GM21723 (cell line): ENCODE data around the gene DNM3.

ENCODE experiments used
- ATAC-seq: cut with Tn5 transposase; IDR thresholded peaks from one replicate; pipeline ENCODE4 v1.9.1; 2021; ENCODE audit warnings: mild to moderate bottlenecking, moderate library complexity; ENCODE audit not compliant: unreplicated experiment

The DNM3 gene

DNA sequence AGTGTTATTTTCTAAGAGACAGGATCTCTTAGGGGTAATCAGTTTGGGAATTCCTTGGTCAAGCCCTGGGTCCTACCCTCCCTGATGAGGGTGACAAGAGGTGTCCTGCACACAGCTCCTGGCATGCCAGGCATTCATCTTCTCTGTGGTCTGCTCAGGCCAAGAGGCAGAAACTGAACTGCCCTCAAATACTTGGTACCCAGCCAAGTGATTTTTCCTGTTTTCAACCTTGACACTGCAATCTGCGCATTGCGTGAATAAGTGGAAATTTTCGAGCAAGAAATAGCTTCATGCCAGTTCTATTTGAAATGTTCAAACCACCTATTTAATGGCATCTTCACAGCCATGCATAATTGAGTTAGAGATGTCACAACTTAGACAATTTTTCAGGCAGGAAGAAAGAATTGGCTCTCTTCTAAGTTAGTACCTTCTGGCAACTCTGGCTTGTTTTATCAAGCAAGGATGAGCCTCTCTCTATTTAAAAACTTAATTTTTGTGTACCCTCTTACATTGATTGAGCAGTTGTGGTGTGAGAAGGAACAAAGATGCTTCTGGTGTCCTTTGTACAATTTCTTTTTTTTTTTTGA lies 27.0 kb downstream of the DNM3 start:
- no peak for ATAC-seq

DNA sequence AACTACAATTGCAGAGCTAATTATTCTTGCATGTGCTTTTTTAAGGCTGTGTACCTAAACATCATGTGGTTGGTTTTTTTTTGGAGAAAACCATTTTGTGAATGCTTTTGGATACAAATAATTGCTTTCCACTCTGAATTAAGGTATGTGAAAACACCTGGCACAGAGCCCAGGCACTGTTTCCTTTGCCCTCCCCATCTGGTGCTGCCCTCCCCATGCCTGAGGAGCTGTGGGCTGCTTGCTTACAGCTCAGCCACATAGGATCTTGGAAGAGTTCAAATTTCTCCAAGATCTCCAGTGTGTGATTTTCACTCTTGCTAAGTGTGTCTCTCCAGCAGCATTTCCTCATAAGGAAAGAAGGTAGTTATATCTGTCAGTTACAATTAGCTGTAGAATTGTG lies 27.8 kb downstream of the DNM3 start:
- no peak for ATAC-seq

DNA sequence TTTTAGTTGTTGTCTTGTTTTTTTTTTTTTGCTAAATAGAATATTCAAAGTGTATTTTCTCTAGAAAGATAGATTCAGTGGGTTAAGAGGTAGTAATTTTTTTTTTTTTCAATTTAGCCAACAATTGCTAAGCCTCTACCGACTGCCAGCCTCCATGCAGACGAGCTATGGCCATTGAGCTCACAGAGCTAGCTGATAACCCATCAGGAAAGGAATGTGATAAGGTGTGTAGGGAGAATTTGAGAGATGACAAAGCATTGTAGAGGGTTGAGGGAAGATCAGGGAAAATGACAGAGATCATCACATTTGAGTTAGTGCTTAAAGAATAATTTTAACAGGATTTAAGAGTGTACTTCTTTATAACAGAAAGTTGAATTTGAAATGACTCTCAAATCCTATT lies 30.6 kb downstream of the DNM3 start:
- no peak for ATAC-seq

DNA sequence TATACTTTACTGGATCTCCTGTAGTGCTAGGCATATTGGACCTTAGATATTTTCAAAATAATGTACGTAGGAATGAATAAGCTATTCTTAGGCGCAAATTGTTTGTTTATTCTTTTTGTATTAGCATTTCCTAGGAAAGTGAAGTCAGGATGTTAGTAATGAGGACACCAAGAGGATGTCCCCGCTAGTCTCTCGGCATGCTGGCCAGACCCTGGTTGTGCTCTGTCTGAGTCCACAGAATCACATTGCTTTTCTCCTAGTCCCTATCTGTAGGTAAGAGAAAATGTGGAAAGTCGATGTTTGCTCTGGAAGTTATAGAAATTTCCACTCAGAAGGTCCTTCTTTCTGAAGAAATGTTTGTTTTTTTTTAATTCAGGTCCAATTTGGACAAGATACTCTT lies 31.1 kb downstream of the DNM3 start:
- no peak for ATAC-seq

DNA sequence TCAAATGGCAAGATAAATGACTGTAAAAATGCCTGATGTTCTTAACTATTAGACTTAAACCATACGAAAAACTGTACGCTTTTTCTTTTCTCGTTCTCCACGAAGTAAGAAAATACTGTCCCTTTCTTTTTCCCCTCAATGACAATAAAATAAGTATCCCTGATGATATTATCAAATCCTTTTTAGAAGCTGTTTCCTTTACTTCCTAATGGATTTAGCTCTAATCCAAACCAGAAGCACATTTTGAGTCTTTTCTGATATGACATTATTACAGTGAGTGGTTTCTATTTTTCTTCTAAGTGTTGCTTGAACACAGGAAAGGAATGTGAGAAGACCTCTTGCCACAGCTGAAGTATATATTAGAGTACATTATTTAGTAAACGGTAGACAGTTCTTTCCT lies 32.4 kb downstream of the DNM3 start:
- no peak for ATAC-seq

DNA sequence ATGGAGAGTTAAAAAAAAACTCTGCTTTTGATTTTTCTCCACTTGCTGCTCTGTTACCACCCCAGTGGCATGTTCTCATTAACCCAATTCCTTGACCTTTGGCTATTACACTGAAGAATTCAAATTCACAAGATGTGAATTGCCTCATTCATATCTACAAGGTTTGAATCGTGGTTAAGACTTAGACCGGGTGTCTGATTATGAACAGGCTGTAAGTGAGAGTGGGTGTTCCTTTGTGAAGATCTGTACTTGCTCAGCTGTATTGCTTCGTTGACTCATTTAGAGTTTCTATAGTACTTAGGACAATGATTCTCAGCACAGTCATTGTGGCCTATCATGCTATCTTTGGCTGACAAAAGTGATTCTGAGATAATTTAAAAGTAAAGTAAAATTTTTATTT lies 36.4 kb downstream of the DNM3 start:
- peak; percentile 61 for ATAC-seq

DNA sequence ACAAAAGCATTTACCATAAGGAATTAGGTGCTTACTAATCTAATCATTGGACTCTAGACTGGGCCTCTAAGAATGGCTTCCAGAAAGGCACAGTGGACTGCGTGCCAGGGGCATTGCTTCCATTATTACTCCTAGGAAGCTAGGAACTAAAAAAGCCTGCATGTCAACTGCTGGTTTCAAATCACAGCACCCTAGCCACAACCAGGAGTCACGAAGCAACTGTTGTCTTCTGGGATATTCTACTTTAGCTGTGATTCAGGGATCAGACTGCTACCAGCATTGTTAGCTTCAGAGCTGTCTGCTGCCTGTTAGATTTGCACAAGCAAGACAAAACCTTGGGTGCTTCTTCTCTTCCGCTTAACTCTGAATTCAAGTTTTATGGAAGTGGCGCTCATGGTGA lies 38.3 kb downstream of the DNM3 start:
- no peak for ATAC-seq

DNA sequence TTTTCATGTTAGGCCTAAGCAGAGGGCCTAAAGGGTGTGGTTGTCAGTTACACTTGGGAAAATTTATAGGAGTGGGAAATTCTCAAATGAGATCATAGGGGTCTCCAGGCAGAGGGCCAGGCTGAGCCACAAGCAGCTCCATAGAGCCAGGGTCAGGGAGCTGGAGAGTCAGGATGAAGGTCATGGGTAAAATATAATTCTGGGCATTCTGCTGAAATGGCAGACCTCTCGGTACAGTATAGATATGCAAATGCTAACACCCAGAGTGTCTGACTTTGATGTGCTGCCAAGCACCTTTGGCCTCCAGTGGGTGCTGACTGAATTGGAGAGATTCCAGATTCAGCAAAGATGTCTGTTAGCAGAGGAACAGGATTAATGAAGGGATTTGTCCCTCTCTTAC lies 40.1 kb downstream of the DNM3 start:
- no peak for ATAC-seq

DNA sequence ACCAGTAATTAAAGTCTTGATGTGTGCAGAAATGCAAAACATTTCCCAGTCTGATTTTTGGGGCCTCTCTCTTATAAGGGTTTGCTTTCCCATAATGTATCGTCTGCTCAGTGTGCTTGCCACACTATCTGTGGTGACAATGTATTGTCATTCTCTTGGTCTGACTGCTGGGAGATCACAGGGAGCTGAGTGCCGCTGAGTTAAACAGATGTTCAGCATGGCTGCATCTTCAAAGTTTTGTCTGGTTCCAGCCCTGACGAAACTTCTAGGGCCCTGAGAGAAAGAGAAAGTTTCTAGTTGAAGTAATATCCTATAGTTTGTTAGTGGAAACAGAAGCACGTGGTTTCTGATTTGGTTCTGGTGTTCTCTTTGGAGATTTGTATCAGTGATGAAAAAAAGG lies 42.6 kb downstream of the DNM3 start:
- ATAC-seq: peak; percentile 81

DNA sequence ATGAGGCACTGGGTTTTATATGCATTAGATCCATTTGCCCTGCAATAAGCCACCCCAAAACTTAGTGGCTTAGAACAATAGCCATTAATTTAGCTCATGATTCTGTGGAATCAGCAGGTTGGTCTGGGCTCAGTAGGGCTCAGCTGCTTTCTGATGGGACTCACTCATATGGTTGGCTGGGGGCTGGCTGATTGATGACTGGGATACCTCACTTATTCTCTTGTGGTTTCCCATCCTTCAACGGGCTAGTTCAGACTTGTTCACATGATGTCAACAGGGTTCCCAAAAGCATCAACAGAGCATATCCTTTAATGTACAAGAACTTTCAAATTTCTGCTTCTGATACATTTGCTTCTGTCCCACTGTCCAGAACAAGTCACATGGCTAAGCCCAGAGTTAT lies 43.2 kb downstream of the DNM3 start:
- ATAC-seq: peak; percentile 21

DNA sequence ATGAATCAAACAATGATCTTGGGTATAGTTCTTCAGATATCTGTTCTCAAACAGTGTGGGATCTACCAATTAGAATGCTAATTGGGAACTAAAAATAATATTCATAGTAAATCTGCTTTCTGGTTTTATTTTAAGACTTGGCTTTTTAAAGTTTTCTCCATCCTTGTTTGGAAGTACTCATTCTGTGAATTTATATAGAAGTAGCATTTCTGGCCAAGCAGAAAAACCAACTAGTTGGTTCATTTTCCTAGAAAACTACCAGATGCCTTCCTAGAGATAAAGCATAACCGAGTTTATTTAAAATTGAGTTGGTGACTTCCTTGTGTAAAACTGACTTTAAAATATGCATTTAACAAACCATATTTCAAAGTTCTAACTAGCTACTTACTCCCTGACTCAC lies 48.8 kb downstream of the DNM3 start:
- no peak for ATAC-seq

DNA sequence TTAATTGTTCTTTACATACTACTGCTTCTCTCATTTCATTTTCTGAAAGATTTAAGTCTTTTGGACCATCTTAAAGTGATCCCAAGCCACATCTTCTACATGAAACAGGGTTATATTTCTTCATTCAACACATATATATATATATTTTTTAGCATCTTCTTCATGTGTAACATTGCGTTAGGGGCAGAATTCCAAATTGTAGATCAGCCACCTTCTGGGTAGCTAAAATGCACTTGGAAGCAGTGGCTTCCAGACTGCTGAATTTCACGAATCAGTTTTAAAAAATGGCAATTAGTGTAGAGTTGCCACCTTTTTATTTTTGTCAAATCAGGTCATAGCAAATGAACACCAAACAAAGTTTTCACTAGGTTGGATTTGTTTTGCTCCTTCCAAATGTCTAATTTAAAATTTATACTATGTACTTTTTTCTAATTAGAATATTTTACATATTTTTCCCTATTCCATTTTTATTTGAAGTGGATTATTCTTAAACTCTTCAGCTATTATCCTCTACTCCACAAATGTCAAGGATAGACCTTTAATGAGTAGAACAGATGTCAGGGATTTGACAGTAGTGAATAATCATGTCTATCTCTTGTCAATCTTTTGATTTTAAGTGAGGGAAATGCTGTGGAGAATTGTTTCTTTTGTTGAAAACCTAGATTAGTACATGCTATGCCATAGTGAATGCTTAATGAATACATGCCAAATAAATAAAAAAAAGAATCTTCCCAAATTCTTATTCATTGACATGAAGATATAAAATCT lies 55.8 kb downstream of the DNM3 start:
- ATAC-seq: no peak

DNA sequence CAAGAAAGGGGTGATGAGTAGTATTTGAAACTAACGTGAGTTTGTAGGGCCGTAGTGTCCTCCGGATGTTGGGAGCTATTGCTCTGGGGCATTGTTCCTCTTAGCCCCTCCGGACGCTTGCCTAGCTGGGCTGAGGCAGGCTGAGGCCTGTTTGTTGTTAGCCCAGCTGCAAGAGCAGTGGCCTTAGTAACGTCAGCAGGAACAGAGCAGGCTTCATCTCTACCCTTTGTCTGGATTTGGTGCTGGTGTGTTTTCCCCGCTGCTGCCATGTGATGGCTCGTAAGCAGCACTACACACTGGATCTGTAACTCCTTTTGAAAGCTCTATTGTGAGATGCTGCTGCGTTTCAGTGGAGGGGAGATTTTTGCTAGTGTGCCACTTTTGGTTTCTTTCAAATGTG lies 57.6 kb downstream of the DNM3 start:
- no peak for ATAC-seq

DNA sequence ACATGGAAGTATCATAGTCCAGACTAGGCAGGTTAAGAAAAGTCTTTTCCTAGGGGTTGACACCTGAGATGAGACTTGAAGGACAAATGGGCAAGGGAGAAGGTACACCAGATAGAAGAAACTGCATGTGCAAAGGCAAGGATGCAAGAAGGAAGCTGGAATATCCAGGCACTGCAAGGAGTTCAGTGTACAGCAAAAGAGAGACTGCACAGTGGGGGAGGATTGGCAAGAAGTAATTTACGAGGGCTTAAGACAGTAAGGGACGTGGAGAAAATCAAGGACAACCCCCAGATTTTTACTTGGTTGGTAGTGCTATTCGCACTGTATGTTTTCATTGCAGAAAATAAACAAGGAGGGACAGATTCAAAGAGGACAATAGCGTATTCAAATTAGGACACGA lies 58.5 kb downstream of the DNM3 start:
- no peak for ATAC-seq

DNA sequence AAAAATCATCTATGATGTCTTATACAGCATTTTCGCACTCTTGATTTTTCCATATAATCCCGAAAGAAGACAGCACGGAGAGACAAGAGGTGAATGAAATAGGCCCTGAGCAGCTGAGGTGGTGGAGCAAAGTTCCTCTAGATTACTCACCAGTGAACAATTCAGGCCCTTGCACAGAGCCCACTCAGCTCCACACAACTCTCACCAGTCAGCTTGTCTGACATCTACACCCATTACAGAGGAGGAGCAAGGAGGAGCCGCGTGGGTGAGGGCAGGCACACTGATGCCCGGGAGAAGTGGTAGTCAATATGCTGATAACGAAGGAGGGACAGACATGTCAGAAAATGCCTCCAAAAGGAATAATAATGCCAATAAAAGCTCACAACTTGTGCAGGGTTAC lies 59.9 kb downstream of the DNM3 start:
- no peak for ATAC-seq

DNA sequence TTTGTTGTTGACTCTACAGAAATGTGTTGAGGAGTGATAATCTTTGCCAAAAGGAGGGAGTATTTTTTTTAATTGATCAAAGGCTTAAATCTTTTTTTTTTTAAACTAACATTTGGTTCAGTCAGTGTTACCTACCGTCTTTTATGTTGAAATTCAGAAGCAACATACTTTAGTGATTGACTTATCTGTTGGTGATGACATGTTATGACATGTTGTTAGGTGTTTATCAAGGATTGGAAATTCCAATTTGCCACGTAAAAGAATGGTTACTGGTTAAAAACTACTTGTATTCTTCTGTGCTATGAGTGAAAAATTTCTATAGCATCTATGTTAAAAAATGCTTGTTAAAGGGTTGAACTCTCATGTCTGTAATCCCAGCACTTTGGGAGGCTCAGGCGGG lies 61.2 kb downstream of the DNM3 start:
- no peak for ATAC-seq

DNA sequence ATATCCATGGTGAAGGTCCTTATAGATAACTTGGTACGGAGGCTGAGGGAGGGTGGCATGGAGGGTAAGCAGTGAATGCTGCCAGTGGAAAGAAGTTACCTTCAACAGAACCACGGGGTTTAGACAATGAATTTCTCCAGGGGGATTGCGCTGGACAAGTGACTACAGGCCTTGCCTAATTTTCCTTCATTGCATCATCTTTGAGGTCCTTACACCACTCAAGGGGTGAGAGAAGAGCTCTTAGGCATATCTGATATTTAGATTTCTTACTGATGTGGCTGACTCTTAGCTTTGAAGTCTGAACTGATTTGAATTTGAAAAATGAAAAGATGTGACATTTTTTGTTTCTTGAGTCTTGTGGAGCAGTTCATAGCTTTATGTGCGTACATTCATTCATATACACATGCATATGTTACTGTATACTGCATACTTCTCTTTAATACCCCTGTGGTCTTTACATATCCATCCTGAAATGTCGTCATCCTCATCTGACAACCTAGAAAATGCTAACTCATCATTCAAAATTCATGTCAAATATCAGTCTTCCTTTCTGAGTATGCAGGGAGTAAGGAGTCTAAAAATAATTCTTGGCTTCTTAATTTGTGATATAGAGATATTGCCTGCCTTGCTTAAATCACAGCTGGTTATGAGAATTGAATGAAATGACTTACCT lies 63.6 kb downstream of the DNM3 start:
- no peak for ATAC-seq

DNA sequence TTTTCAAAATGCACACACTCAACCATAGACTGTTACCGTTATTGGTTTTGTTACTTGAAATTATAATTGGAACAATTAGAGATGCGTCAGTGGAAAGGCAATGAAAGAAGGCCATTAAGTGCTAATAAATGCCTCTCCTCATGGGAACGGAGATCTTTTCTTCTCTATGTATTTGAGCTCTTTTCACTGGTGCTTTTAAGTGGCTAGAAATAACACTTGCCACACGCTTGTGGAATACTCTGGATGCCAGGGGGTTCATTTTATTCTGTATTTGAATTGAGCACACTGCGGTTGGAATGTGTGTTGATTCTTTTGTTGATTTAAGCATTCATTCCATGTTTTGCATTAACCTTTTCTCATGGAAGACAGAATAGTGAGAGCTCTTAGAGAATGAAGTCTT lies 68.4 kb downstream of the DNM3 start:
- no peak for ATAC-seq

DNA sequence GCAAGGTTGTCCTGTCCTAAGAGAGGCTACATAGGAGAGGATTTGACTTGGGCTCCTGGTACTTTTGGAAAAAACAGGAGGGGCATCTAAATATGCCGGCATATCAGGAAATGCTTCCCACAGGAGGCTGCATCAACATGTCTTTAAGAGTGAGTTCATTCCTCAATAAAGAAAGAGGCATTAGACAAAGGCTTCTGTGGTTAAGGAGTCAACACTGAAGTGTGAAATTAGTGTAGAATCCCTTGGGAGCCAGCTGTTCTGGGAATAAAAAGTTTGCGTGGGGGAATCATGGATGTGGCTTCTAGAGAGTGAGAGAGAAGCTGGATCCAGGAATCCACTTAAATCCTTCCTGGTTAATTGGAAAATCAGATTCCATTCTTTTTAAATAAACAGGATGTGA lies 69.5 kb downstream of the DNM3 start:
- ATAC-seq: no peak

DNA sequence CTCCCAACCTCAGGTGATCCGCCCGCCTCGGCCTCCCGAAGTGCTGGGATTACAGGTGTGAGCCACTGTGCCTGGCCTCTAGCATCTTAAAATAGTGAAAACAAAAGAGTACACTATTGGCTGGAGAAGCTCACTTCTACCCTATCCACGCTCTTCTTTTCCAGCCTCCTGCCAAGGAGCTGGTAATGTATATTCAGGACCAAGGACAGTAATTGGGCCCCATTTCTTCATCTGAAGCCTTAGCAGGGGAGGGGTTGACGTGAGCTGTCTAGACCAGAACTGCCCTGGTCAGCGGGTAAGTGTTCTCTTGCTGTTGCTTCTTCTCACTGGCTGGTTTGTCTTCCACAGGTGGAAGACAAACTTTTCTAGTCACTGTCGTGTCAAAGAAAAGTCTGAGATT lies 70.2 kb downstream of the DNM3 start:
- ATAC-seq: no peak

DNA sequence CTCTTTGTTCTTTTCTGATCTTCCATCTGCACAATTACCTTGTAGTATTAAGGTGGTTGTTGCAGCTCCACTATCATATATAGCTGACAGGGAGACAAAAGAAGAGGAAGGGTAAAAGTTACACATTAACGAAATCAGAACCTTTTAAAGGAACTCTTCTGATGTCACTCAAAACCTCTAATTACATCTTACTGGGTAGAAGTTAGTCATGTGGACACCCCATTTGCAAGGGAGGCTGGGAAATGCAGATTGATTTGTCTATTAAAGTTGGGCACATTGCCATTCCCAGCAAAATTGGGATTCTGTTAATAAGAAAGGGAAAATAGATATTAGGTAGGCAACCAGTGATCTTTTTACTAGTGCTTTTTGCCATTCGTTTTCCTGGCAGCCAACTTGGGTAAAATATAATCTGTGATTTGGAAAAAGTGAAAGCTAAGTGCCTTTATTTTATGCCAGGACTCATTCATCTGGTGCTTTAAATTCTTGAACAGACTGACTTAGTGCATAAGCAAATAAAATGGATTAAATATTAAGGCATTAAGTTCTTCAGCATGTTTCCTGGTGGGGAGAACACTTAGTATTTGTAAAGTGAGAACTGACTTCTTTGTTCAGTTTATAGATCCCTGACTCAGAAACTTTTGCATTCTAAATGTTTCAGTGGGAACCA lies 71.3 kb downstream of the DNM3 start:
- ATAC-seq: no peak

DNA sequence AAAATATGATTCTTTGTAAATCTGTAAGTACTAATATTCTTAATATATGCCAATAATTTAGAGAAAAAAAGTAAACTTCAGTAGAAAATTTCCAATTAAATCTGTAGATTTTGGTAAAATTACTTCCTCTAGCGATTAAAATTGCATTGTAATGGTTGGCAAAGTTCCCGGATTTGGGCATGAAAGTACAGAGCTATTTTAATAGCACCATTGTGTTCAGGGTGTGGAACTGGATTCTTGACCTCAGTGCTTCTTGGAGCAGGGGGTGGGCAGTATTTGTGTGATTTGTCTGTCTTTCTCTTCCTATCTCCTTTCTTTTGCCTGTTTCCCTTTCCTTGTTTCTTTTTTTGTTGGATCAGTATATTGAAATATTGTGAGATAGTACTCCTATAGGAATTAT lies 72.1 kb downstream of the DNM3 start:
- no peak for ATAC-seq
